ENCODE results near the gene SYT17.

- TF ChIP-seq CTCF (conservative IDR thresholded peaks at IDR 0.05; ENCODE audit: low read length), result no peak
- TF ChIP-seq EZH2phosphoT487 (IDR thresholded peaks at IDR 0.05; ENCODE audit: borderline replicate concordance), result no peak
Measured at GRCh38 chr16:19295393-19295792, 127.4 kb downstream of the SYT17 start.

Measured in Loucy (cell line).